Brain microvascular endothelial cell (primary cell): Measurements from ENCODE around the gene ING3.

ENCODE experiments used
- DNase-seq: peaks from one replicate; pipeline ENCODE4 v3.0.0-alpha.2; 2020
- H3K27ac ChIP-seq: fragments of 250-450 bp; sonication (Bioruptor Pico); 2 replicates; pipeline ENCODE4 v1.5.1; 2020; ENCODE audit warnings: mild to moderate bottlenecking, moderate library complexity
- H3K27me3 ChIP-seq: fragments of 250-450 bp; sonication (Bioruptor Pico); replicated peaks from 2 replicates; pipeline ENCODE4 v1.5.1; 2020; ENCODE audit warnings: mild to moderate bottlenecking
- H3K36me3 ChIP-seq: fragments of 250-450 bp; sonication (Bioruptor Pico); replicated peaks from 2 replicates; pipeline ENCODE4 v1.5.1; 2020; ENCODE audit warnings: mild to moderate bottlenecking
- H3K4me3 ChIP-seq: 2 replicates; pipeline ENCODE4 v1.5.1; 2011; ENCODE audit warnings: low read depth, mild to moderate bottlenecking, control low read depth, low read length, moderate library complexity
- CTCF ChIP-seq: IDR thresholded peaks from 2 replicates; pipeline ENCODE4 v1.5.1; 2011; ENCODE audit warnings: low read depth, mild to moderate bottlenecking, moderate library complexity, low read length, control low read depth, inconsistent platforms; ENCODE audit errors: missing control alignments
- in situ Hi-C: cut with HindIII; loops from 2 replicates; pipeline ENCODE4 v1.10.0; 2017; ENCODE audit warnings: low sequenced_read_pairs, low pct_ligation_motif_present

Gene ING3

GRCh38 chr7:120997882-120998474 lies 47.4 kb downstream of the ING3 start:
- H3K27ac ChIP-seq, result no peak overlapping the region
- no peaks in the 10 kb centered on the region for H3K36me3 ChIP-seq
- no peak overlapping the region for H3K4me3 ChIP-seq
- no peak for DNase-seq
- in situ Hi-C loops, result loop anchor here (25.0 kb wide), 2 partner anchors 89 to 339 kb away; partner anchors contain the start of gene WNT16
- H3K27me3 ChIP-seq, result no peaks in the 10 kb centered on the region
- TF ChIP-seq CTCF, result no peak

DNA sequence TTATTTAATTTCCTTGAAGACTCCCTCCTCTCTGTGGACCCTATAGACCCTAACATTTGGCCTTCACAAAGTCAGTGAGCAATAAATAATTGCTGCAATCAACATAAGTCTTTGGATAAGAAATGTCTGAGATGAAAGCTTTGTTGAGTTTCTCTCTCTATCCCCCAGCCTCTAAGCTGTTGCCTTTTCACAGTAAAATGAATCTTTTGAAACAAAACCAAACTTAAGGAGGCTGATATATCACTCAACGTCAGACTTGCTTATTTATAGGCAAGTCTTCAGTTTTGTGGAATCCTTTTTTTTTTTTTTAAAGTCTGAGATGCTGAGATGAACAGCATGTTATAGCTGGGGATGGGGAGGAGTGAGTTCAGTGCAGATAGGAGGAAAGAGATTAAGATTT lies 47.9 kb downstream of the ING3 start:
- H3K36me3 ChIP-seq, result no peaks in the 10 kb centered on the region
- no peak overlapping the region for H3K27ac ChIP-seq
- H3K27me3 ChIP-seq, result no peaks in the 10 kb centered on the region
- no peak overlapping the region for H3K4me3 ChIP-seq
- in situ Hi-C loops, result loop anchor here (25.0 kb wide), 2 partner anchors 89 to 339 kb away; partner anchors contain the start of gene WNT16
- no peak for DNase-seq
- no peak for TF ChIP-seq CTCF

GRCh38 chr7:120998996-120999565 lies 48.5 kb downstream of the ING3 start:
- in situ Hi-C loops, result loop anchor here (25.0 kb wide), 2 partner anchors 88 to 338 kb away; partner anchors contain the start of gene WNT16
- Histone ChIP-seq H3K4me3 (no peak overlapping the region), H3K27me3 (no peaks in the 10 kb centered on the region), H3K36me3 (no peaks in the 10 kb centered on the region), H3K27ac (no peak overlapping the region)
- no peak for DNase-seq
- TF ChIP-seq CTCF, result no peak

DNA sequence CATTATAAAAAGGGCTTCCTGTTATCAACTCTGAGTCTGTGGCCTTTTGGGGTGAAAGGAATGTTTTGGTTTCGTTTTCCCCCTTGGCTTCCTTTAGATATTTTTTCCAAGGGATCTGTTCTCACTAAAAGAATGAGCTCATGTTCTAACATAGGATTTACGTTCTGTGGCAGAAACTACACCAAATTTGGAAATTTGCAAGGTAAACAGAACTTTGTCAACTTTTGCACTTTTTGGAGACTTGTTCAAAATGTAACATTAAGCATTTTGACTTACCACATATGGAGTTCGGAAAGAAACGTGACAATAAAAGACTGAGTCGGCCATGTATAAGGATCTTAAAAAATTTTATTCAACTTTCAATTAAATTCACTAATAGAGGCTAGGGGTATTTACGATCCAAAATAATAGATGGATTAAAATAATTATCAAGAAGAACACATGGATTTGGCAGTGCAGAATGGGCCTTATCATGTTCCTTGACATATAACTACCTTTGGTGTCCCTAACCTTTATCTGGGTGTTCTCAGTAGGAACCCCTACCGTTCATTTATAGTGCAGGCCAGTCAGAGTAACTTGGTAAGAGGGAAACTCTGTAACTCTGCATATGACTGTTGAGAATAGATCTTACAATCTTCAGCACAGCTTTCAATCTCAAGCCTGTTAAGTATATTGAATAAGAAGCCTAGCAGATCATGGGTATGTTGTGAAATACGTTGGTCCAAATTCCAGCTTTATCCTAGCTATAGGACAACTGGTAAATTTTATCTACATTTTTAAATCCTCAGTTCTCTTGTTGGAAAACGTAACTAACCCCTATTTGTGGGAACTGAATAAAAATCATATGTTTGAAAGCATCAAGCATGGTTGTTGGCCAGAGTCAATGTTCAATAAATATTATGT lies 49.8 kb downstream of the ING3 start:
- DNase-seq, result peak; percentile 75
- Histone ChIP-seq H3K27ac (peak overlapping the region; percentile 58), H3K36me3 (no peaks in the 10 kb centered on the region), H3K27me3 (no peaks in the 10 kb centered on the region), H3K4me3 (no peak overlapping the region)
- in situ Hi-C loops, result no loop called here
- no peak for TF ChIP-seq CTCF

DNA sequence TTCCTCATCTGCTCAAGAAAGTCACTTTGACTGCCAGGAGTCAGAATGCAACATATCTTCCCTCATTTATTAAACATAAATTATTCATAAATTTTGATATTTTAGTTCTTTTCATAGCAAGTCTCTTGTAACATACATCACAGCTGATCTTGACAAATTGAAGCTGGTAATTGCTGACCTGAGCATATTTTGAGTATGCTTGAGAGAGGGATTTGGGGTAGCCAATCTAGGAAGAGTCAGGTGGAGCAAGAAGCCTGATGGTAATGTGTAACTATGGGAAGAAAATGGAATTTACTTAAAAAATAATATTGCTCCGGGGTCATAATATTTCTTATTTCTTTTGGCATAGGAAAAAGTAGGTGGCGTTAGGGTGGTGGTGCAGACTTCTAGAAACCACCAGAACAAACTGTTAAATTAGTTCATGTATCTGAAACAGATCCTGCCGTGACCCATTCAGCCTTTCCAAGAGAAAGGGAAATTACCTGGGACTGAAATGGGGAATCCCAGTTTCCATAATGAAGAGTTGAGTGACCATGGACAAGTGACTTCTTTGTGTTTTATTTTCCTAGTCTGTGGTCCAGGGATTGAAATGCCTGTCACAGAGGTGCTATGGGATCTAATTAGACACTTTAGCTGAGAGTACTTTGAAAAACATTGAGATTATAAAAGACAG lies 50.8 kb downstream of the ING3 start:
- Histone ChIP-seq H3K27ac (peak overlapping the region; percentile 73), H3K27me3 (no peaks in the 10 kb centered on the region), H3K36me3 (no peaks in the 10 kb centered on the region), H3K4me3 (no peak overlapping the region)
- no peak for TF ChIP-seq CTCF
- DNase-seq, result no peak
- in situ Hi-C loops, result no loop called here
